Endothelial cell of umbilical vein (primary cell): ENCODE results near the gene FMNL1. TPM values are rescaled to one million over a fixed set of nuclear protein-coding genes. Genes with fewer than 3 reads are reported as not detected.

ENCODE experiments used
- BruUV-seq: library from RNA; stranded (reverse); fragments of 400-500 nt; replicated peaks from 2 replicates; lab custom pipeline; 2021; lab: Mats Ljungman, UMichigan
- CTCF ChIA-PET: fragments of 300-600, 350-600 bp; sonication (Branson Sonifier 250); formaldehyde crosslinking; loops from one replicate; lab custom pipeline; 2021; ENCODE audit warnings: antibody characterized with exemption, inconsistent platforms; lab: Charles Lee
- POLR2A ChIA-PET: fragments of 300-600, 350-600 bp; sonication (Branson Sonifier 250); formaldehyde crosslinking; loops from one replicate; lab custom pipeline; 2021; ENCODE audit warnings: antibody characterized with exemption, inconsistent platforms; lab: Charles Lee
- DNase-seq: peaks from one replicate; pipeline ENCODE4 v3.0.0-alpha.2; 2011; ENCODE audit warnings: low read depth, low spot score
- FAIRE-seq: peaks from 2 replicates; lab custom pipeline; 2011; peaks lifted over from hg19 to GRCh38; lab: Jason Lieb, UNC
- H2AFZ ChIP-seq: 2 replicates; pipeline ENCODE4 v1.6.0; 2012; ENCODE audit warnings: low read depth, low read length, control low read depth, inconsistent platforms
- H3K27ac ChIP-seq: 2 replicates; pipeline ENCODE4 v1.5.1; 2011; ENCODE audit warnings: low read depth, mild to moderate bottlenecking, control low read depth, low read length, moderate library complexity; ENCODE audit not compliant: insufficient read depth
- H3K27me3 ChIP-seq, 2 experiments: 2 replicates each; pipeline versions ENCODE4 v1.6.0 to v1.6.1; 2011; ENCODE audit warnings: low read length in 2 of 2, mixed read lengths in 1 of 2; ENCODE audit not compliant: control insufficient read depth in 2 of 2, insufficient read depth in 2 of 2
- H3K36me3 ChIP-seq, 2 experiments: 2 replicates in 1 of 2; 3 replicates in 1 of 2; pipeline ENCODE4 v1.5.1; 2011; ENCODE audit warnings: low read length in 2 of 2, mild to moderate bottlenecking in 1 of 2, moderate library complexity in 1 of 2; ENCODE audit not compliant: control insufficient read depth in 2 of 2, insufficient read depth in 2 of 2; ENCODE audit errors: extremely low read depth in 1 of 2
- H3K4me1 ChIP-seq: 3 replicates; pipeline ENCODE4 v1.5.1; 2011; ENCODE audit warnings: mild to moderate bottlenecking, low read length; ENCODE audit not compliant: control insufficient read depth, insufficient read depth; ENCODE audit errors: extremely low read depth
- H3K4me2 ChIP-seq: 2 replicates; pipeline ENCODE4 v1.6.1; 2011; ENCODE audit warnings: low read length, control low read depth, mixed read lengths; ENCODE audit not compliant: insufficient read depth
- H3K4me3 ChIP-seq, 3 experiments: fragments of 200-600 bp in 1 of 3; sonication (generic), shearing (Covaris generic) in 1 of 3; replicated peaks in 1 of 3; 2 replicates each; pipeline ENCODE4 v1.5.1; 2011 to 2016; ENCODE audit warnings: control low read depth in 3 of 3, low read length in 3 of 3, mild to moderate bottlenecking in 2 of 3, inconsistent platforms in 1 of 3, low read depth in 1 of 3, moderate library complexity in 1 of 3; ENCODE audit not compliant: insufficient read depth in 1 of 3
- H3K79me2 ChIP-seq: 2 replicates; pipeline ENCODE4 v1.6.0; 2012; ENCODE audit warnings: low read length, inconsistent platforms; ENCODE audit not compliant: control insufficient read depth, insufficient read depth
- H3K9ac ChIP-seq: replicated peaks from 2 replicates; pipeline ENCODE3; 2011; ENCODE audit warnings: low read length, control low read depth; ENCODE audit not compliant: insufficient read depth; ENCODE audit errors: extremely low read depth
- H3K9me1 ChIP-seq: replicated peaks from 3 replicates; pipeline ENCODE4 v1.6.0; 2011; ENCODE audit warnings: mild to moderate bottlenecking, low read length; ENCODE audit not compliant: control insufficient read depth, insufficient read depth; ENCODE audit errors: extremely low read depth
- H3K9me3 ChIP-seq: replicated peaks from 2 replicates; pipeline ENCODE4 v1.5.1; 2012; ENCODE audit warnings: low read length, inconsistent platforms; ENCODE audit not compliant: control insufficient read depth, insufficient read depth
- H4K20me1 ChIP-seq: replicated peaks from 2 replicates; pipeline ENCODE3; 2011; ENCODE audit warnings: mild to moderate bottlenecking, low read length; ENCODE audit not compliant: control insufficient read depth, insufficient read depth; ENCODE audit errors: extremely low read depth
- EZH2 ChIP-seq: IDR thresholded peaks from 2 replicates; pipeline ENCODE4 v1.6.1; 2012; ENCODE audit warnings: borderline replicate concordance, low read depth, mild to moderate bottlenecking, moderate library complexity, low read length, inconsistent platforms; ENCODE audit not compliant: severe bottlenecking
- FOS ChIP-seq: IDR thresholded peaks from 2 replicates; pipeline ENCODE4 v1.6.1; 2011; ENCODE audit warnings: mild to moderate bottlenecking, low read length, moderate library complexity, borderline replicate concordance; ENCODE audit not compliant: insufficient read depth
- GATA2 ChIP-seq: IDR thresholded peaks from 2 replicates; pipeline ENCODE4 v1.7.0; 2011; ENCODE audit warnings: low read depth, mild to moderate bottlenecking, moderate library complexity, mixed read lengths, low read length; ENCODE audit not compliant: insufficient read length, insufficient read depth
- JUN ChIP-seq: IDR thresholded peaks from 2 replicates; pipeline ENCODE4 v1.6.1; 2011; ENCODE audit warnings: borderline replicate concordance, low read depth; ENCODE audit not compliant: insufficient read length, insufficient read depth
- MYC ChIP-seq: IDR thresholded peaks from one replicate; pipeline ENCODE4 v1.6.1; 2011; ENCODE audit warnings: mild to moderate bottlenecking, low read depth, low read length
- POLR2A ChIP-seq: IDR thresholded peaks from 2 replicates; pipeline ENCODE4 v1.6.1; 2012; ENCODE audit warnings: low read depth, mild to moderate bottlenecking, control low read depth, low read length
- POLR2AphosphoS5 ChIP-seq: IDR thresholded peaks from 2 replicates; pipeline ENCODE4 v1.6.1; 2012; ENCODE audit warnings: low read depth, mild to moderate bottlenecking, control low read depth, low read length, moderate library complexity; ENCODE audit not compliant: insufficient read depth
- dilution Hi-C: fragments of 300-500 bp; cut with MboI; formaldehyde crosslinking; loops from one replicate; pipeline ENCODE4 v1.15.0; 2019; ENCODE audit warnings: low sequenced_read_pairs; ENCODE audit not compliant: extremely low pct_ligation_motif_present
- intact Hi-C: fragments of 100-400 bp; cut with micrococcal nuclease; formaldehyde crosslinking; loops from one replicate; pipeline ENCODE4 v1.10.0; 2022
- polyA plus RNA-seq, 4 experiments: library from polyadenylated mRNA; depleted of rRNA in 3 of 4; stranded (reverse) in 3 of 4; unstranded in 1 of 4; fragments of >200 nt; gene quantifications; 2 replicates each; pipeline versions ENCODE4 v1.2.1 to v1.2.3, GENCODE V29; 2011 to 2012; ENCODE audit warnings: missing spikeins in 1 of 4
- total RNA-seq: library from RNA; stranded (reverse); gene quantifications from 2 replicates; pipeline ENCODE4 v1.2.3, GENCODE V29; 2021
- TF ChIP-seq, protein P1 (sequence below), 2 donors: IDR thresholded peaks; 1 replicate in 1 of 2; 2 replicates in 1 of 2; pipeline ENCODE4 v1.5.1; 2011; ENCODE audit warnings: low read length in 2 of 2, mild to moderate bottlenecking in 2 of 2, moderate library complexity in 2 of 2, control low read depth in 1 of 2, inconsistent platforms in 1 of 2, low read depth in 1 of 2; ENCODE audit not compliant: insufficient read depth in 1 of 2; ENCODE audit errors: extremely low read depth in 1 of 2
- TF ChIP-seq, protein P2 (sequence below): IDR thresholded peaks from 2 replicates; pipeline ENCODE4 v1.6.1; 2011; ENCODE audit not compliant: insufficient read depth, insufficient read length

The FMNL1 gene
- total and polyA plus RNA-seq, 2 donors (not counting 3 experiments of a cell fraction or from before 2014, with no cell fraction given): 0.95 to 1.6 TPM

DNA sequence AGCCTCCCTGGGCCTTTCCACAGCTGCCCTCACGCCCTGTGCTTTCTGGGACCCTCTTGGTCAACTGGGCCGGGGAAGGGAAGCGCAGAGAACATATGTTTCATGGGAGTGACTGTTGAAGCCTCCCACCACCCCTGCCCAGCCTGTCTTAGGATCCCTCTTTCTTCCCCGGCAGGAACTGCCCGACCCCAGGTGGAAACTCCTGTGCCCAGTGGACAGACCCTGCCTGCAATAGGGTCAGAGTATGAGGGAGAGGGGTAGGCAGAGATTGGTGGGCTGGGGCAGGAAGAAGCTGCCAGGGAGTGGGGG, 49.5 kb upstream of the FMNL1 start:
- DNase-seq (no peak), FAIRE-seq (no peak)
- ChIA-PET CTCF (interaction anchor here (1.8 to 4.1 kb wide), 3 partner anchors 11 to 37 kb away, joined by 6 to 34 read pairs (median 11); partner anchors contain the start of gene ACBD4), POLR2A (interaction anchor here (2.7 kb wide), 1 partner anchor 24 kb away, joined by 10 read pairs; the partner anchor contains the start of gene HEXIM1)
- H3K9ac ChIP-seq: no peak overlapping the region
- BruUV-seq: no TSS peak
- no peaks in the 10 kb centered on the region for H3K9me1 ChIP-seq
- H3K79me2 ChIP-seq: no peaks in the 10 kb centered on the region
- no peak overlapping the region for H3K4me2 ChIP-seq
- peaks cover 14% of the 10 kb centered on the region for H3K4me1 ChIP-seq
- no peak overlapping the region for H3K27ac ChIP-seq
- H3K27me3 ChIP-seq: no peaks in the 10 kb centered on the region
- dilution Hi-C loops (no loop called here), intact Hi-C loops (no loop called here)
- no peak for TF ChIP-seq EZH2
- TF ChIP-seq JUN: no peak
- TF ChIP-seq FOS: no peak
- TF ChIP-seq, protein P1, sequence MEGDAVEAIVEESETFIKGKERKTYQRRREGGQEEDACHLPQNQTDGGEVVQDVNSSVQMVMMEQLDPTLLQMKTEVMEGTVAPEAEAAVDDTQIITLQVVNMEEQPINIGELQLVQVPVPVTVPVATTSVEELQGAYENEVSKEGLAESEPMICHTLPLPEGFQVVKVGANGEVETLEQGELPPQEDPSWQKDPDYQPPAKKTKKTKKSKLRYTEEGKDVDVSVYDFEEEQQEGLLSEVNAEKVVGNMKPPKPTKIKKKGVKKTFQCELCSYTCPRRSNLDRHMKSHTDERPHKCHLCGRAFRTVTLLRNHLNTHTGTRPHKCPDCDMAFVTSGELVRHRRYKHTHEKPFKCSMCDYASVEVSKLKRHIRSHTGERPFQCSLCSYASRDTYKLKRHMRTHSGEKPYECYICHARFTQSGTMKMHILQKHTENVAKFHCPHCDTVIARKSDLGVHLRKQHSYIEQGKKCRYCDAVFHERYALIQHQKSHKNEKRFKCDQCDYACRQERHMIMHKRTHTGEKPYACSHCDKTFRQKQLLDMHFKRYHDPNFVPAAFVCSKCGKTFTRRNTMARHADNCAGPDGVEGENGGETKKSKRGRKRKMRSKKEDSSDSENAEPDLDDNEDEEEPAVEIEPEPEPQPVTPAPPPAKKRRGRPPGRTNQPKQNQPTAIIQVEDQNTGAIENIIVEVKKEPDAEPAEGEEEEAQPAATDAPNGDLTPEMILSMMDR (IDR thresholded peaks at IDR 0.05; ENCODE audit: extremely low read depth in 1 of 2, insufficient read depth in 1 of 2, low read depth in 1 of 2, low read length in 2 of 2): no peak
- TF ChIP-seq, protein P2, sequence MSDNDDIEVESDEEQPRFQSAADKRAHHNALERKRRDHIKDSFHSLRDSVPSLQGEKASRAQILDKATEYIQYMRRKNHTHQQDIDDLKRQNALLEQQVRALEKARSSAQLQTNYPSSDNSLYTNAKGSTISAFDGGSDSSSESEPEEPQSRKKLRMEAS: no peak
- no peak for TF ChIP-seq POLR2AphosphoS5
- no peak for TF ChIP-seq GATA2
- TF ChIP-seq MYC: no peak
- TF ChIP-seq POLR2A: no peak
- H3K9me3 ChIP-seq: no peaks in the 10 kb centered on the region
- H3K4me3 ChIP-seq: no peak overlapping the region
- H3K36me3 ChIP-seq: no peaks in the 10 kb centered on the region
- peak overlapping the region; percentile 75 for H2AFZ ChIP-seq
- no peaks in the 10 kb centered on the region for H4K20me1 ChIP-seq
